CD14-positive monocyte (primary cell): Measurements from ENCODE around the gene LIPK. TPM values are rescaled to one million over a fixed set of nuclear protein-coding genes. Genes with fewer than 3 reads are reported as not detected.

ENCODE experiments used
- DNase-seq, 3 donors: peaks; one replicate each; pipeline ENCODE4 v3.0.0-alpha.2; 2011 to 2022
- H2AFZ ChIP-seq: 2 replicates; pipeline ENCODE4 v1.6.0; 2012; ENCODE audit warnings: mild to moderate bottlenecking, low read depth, low read length, inconsistent platforms; ENCODE audit not compliant: insufficient read depth, poor library complexity, severe bottlenecking
- H3K27ac ChIP-seq, 2 donors: 1 replicate in 1 of 2; 2 replicates in 1 of 2; pipeline ENCODE4 v1.5.1; 2012 to 2013; ENCODE audit warnings: low read length in 2 of 2, control low read depth in 1 of 2, inconsistent platforms in 1 of 2, low read depth in 1 of 2, mild to moderate bottlenecking in 1 of 2
- H3K27me3 ChIP-seq, 2 donors: one replicate each; pipeline versions ENCODE4 v1.6.0 to v1.6.1; 2011 to 2013; ENCODE audit warnings: low read length in 2 of 2; ENCODE audit not compliant: control insufficient read depth in 2 of 2, insufficient read depth in 2 of 2
- H3K36me3 ChIP-seq, 2 donors: replicated peaks in 1 of 2; 1 replicate in 1 of 2; 2 replicates in 1 of 2; pipeline versions ENCODE4 v1.5.1 to v1.6.1; 2012 to 2013; ENCODE audit warnings: low read length in 2 of 2, control low read depth in 1 of 2, inconsistent platforms in 1 of 2, mild to moderate bottlenecking in 1 of 2; ENCODE audit not compliant: insufficient read depth in 2 of 2, control insufficient read depth in 1 of 2
- H3K4me1 ChIP-seq, 2 donors: 1 replicate in 1 of 2; 2 replicates in 1 of 2; pipeline versions ENCODE4 v1.5.1 to v1.6.1; 2012 to 2013; ENCODE audit warnings: low read length in 2 of 2, control low read depth in 1 of 2, inconsistent platforms in 1 of 2, mild to moderate bottlenecking in 1 of 2, moderate library complexity in 1 of 2; ENCODE audit not compliant: insufficient read depth in 2 of 2, control insufficient read depth in 1 of 2
- H3K4me2 ChIP-seq: replicated peaks from 2 replicates; pipeline ENCODE3; 2012; ENCODE audit warnings: low read length, moderate library complexity, mild to moderate bottlenecking; ENCODE audit not compliant: poor library complexity, severe bottlenecking; ENCODE audit errors: extremely low read depth
- H3K4me3 ChIP-seq, 3 experiments: fragments of 200-600 bp in 1 of 3; sonication (generic) in 1 of 3; replicated peaks in 1 of 3; 1 replicate in 2 of 3; 2 replicates in 1 of 3; pipeline ENCODE4 v1.5.1; 2011 to 2013; ENCODE audit warnings: low read length in 3 of 3, mild to moderate bottlenecking in 3 of 3, control low read depth in 2 of 3, low read depth in 2 of 3, inconsistent platforms in 1 of 3, moderate library complexity in 1 of 3
- H3K79me2 ChIP-seq: 2 replicates; pipeline ENCODE4 v1.6.0; 2012; ENCODE audit warnings: mild to moderate bottlenecking, control low read depth, inconsistent platforms, low read length, moderate library complexity; ENCODE audit not compliant: insufficient read depth
- H3K9ac ChIP-seq: 2 replicates; pipeline ENCODE4 v1.6.0; 2017; ENCODE audit warnings: low read length, mild to moderate bottlenecking; ENCODE audit not compliant: insufficient read depth, poor library complexity, severe bottlenecking
- H3K9me3 ChIP-seq, 2 donors: replicated peaks in 1 of 2; 1 replicate in 1 of 2; 2 replicates in 1 of 2; pipeline versions ENCODE4 v1.5.1 to v1.6.1; 2012 to 2013; ENCODE audit warnings: low read length in 2 of 2, control low read depth in 1 of 2; ENCODE audit not compliant: control insufficient read depth in 1 of 2, insufficient read depth in 1 of 2
- H4K20me1 ChIP-seq: 2 replicates; pipeline ENCODE4 v1.6.0; 2012; ENCODE audit warnings: mild to moderate bottlenecking, low read length, control low read depth, moderate library complexity; ENCODE audit not compliant: insufficient read depth
- H3K27ac Mint-ChIP-seq, 7 donors: one replicate each; pipeline ENCODE4 v1.8.0; 2020; ENCODE audit warnings: mild to moderate bottlenecking in 7 of 7, mixed read lengths in 7 of 7, moderate library complexity in 6 of 7, inconsistent platforms in 2 of 7
- H3K27me3 Mint-ChIP-seq, 3 donors: one replicate each; pipeline ENCODE4 v1.8.0; 2021 to 2022; ENCODE audit warnings: low read depth in 3 of 3, mild to moderate bottlenecking in 3 of 3, mixed read lengths in 3 of 3, moderate library complexity in 3 of 3, inconsistent platforms in 1 of 3
- H3K36me3 Mint-ChIP-seq, 2 donors: one replicate each; pipeline ENCODE4 v1.8.0; 2020; ENCODE audit warnings: mixed read lengths in 2 of 2, inconsistent platforms in 1 of 2, mild to moderate bottlenecking in 1 of 2
- H3K4me1 Mint-ChIP-seq: one replicate; pipeline ENCODE4 v1.8.0; 2020; ENCODE audit warnings: mild to moderate bottlenecking, mixed read lengths
- H3K4me3 Mint-ChIP-seq, 2 donors: one replicate each; pipeline ENCODE4 v1.8.0; 2020; ENCODE audit warnings: mild to moderate bottlenecking in 2 of 2, mixed read lengths in 2 of 2, moderate library complexity in 1 of 2
- H3K9me3 Mint-ChIP-seq, 7 donors: one replicate each; pipeline ENCODE4 v1.8.0; 2020 to 2022; ENCODE audit warnings: mixed read lengths in 7 of 7, mild to moderate bottlenecking in 6 of 7, moderate library complexity in 6 of 7, inconsistent platforms in 2 of 7
- WGBS: methylation state at CpG from one replicate; pipeline ENCODE4 v1.1.5; 2013; ENCODE audit warnings: missing lambda C conversion rate; ENCODE audit not compliant: insufficient coverage; 5-methylcytosine and 5-hydroxymethylcytosine counted together
- intact Hi-C, 2 donors: fragments of 100-400 bp; cut with micrococcal nuclease; formaldehyde crosslinking; loops; one replicate each; pipeline versions ENCODE4 v1.15.0 to v1.15.1; 2023
- polyA plus RNA-seq, 3 donors: library from polyadenylated mRNA; depleted of rRNA in 1 of 3; unstranded in 2 of 3; stranded (reverse) in 1 of 3; fragments of 300-500 nt in 2 of 3; fragments of >200 nt in 1 of 3; fragmentation: Illumina TruSeq in 2 of 3; gene quantifications; 1 replicate in 2 of 3; 2 replicates in 1 of 3; pipeline ENCODE4 v1.2.3, GENCODE V29; 2012 to 2021
- TF ChIP-seq, protein P1 (sequence below): fragments of 200-600 bp; IDR thresholded peaks from one replicate; pipeline ENCODE4 v1.8.0; 2022; ENCODE audit warnings: antibody characterized with exemption, mild to moderate bottlenecking

Gene LIPK
- polyA plus RNA-seq, 3 donors, result not detected

DNA sequence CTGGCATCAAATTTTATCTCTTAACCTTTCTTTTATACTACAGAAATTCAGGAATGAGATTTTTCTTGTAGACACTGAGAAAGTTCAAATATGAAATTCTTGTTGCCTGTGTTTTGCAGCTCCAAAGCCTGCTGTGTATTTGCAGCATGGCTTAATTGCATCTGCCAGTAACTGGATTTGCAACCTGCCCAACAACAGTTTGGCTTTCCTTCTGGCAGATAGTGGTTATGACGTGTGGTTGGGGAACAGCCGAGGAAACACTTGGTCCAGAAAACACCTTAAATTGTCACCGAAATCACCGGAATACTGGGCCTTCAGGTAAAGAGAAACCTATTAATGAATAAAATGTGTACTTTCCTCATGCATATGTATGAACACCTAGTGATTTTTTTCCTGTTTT lies 24.8 kb downstream of the LIPK start:
- no CpG with 5 or more reads among the region's 4 CpGs for WGBS
- Histone ChIP-seq H3K79me2 (no peaks in the 10 kb centered on the region), H3K27me3 (no peaks in the 10 kb centered on the region), H3K4me2 (peak overlapping the region; percentile 2), H3K4me3 (no peak overlapping the region), H4K20me1 (no peaks in the 10 kb centered on the region), H3K9me3 (no peaks in the 10 kb centered on the region), H3K36me3 (no peaks in the 10 kb centered on the region), H2AFZ (no peak overlapping the region), H3K9ac (no peak overlapping the region), H3K27ac (no peak overlapping the region), H3K4me1 (peaks cover 6 to 10% of the 10 kb centered on the region in 2 donors)
- TF ChIP-seq, protein P1, sequence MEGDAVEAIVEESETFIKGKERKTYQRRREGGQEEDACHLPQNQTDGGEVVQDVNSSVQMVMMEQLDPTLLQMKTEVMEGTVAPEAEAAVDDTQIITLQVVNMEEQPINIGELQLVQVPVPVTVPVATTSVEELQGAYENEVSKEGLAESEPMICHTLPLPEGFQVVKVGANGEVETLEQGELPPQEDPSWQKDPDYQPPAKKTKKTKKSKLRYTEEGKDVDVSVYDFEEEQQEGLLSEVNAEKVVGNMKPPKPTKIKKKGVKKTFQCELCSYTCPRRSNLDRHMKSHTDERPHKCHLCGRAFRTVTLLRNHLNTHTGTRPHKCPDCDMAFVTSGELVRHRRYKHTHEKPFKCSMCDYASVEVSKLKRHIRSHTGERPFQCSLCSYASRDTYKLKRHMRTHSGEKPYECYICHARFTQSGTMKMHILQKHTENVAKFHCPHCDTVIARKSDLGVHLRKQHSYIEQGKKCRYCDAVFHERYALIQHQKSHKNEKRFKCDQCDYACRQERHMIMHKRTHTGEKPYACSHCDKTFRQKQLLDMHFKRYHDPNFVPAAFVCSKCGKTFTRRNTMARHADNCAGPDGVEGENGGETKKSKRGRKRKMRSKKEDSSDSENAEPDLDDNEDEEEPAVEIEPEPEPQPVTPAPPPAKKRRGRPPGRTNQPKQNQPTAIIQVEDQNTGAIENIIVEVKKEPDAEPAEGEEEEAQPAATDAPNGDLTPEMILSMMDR, result no peak
- intact Hi-C loops, result no loop called here
- DNase-seq, result no peak
- Mint-ChIP-seq H3K9me3 (peaks cover 0 to 2% (median 0%) of the 10 kb centered on the region in 7 donors), H3K27me3 (no peaks in the 10 kb centered on the region), H3K36me3 (no peaks in the 10 kb centered on the region), H3K4me3 (no peak overlapping the region), H3K4me1 (peaks cover 10% of the 10 kb centered on the region), H3K27ac (peak overlapping the region in 1 of 7 donors; percentile 57)

DNA sequence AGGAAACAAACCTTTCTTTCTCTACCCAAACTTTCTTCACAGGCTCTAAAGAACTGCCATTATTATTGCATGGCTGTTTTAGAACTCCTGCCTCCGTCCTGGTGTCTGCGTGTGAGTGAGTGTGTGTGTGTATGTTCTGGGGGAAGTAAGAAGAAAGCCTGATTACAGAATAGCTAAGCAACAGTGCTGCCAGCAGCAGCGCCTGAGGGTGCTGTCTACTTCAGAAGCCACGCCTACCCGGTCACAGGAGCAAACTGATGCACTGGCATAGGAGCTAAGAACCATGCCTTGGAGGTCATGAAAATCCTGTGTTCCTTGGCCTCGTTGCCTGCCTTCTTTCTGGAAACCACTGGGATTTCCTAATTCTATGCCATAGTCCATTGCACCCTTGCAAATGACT lies 25.2 kb downstream of the LIPK start:
- peak overlapping the region; percentile 2 for H3K4me2 ChIP-seq
- H3K27me3 ChIP-seq, result no peaks in the 10 kb centered on the region
- TF ChIP-seq, protein P1, result no peak
- no peak overlapping the region for H2AFZ ChIP-seq
- no peaks in the 10 kb centered on the region for H3K9me3 ChIP-seq
- intact Hi-C loops, result no loop called here
- 8% methylated on average over 3 of the region's 6 CpGs for WGBS
- DNase-seq, result peak; percentile 67 to 76 (median 72)
- Mint-ChIP-seq H3K27ac (peak overlapping the region in 3 of 7 donors; percentile 46 to 72 (median 57)), H3K27me3 (no peaks in the 10 kb centered on the region), H3K9me3 (peaks cover 0 to 2% (median 0%) of the 10 kb centered on the region in 7 donors), H3K4me3 (peak overlapping the region in 1 of 2 donors; percentile 74), H3K36me3 (no peaks in the 10 kb centered on the region), H3K4me1 (peaks cover 9% of the 10 kb centered on the region)
- no peak overlapping the region for H3K4me3 ChIP-seq
- no peaks in the 10 kb centered on the region for H3K36me3 ChIP-seq
- no peaks in the 10 kb centered on the region for H4K20me1 ChIP-seq
- H3K79me2 ChIP-seq, result no peaks in the 10 kb centered on the region
- peaks cover 2 to 6% of the 10 kb centered on the region in 2 donors for H3K4me1 ChIP-seq
- no peak overlapping the region for H3K9ac ChIP-seq
- no peak overlapping the region for H3K27ac ChIP-seq
